ENCODE results near the gene LMAN1. TPM values are rescaled to one million over a fixed set of nuclear protein-coding genes. Genes with fewer than 3 reads are reported as not detected.

Gene LMAN1
- total RNA-seq, 4 donors from 2014 or later, result 61.5 to 83.7 (median 69.8) TPM

- Histone ChIP-seq H3K4me3 (no peak overlapping the region), H3K27me3 (no peaks in the 10 kb centered on the region), H3K4me1 (peaks cover 0 to 1% (median 0%) of the 10 kb centered on the region in 4 donors), H3K27ac (no peak overlapping the region), H3K36me3 (no peaks in the 10 kb centered on the region), H3K9me3 (no peaks in the 10 kb centered on the region)
- DNase-seq (ENCODE audit: low spot score in 2 of 2), result no peak
- 54 to 57% methylated on average over 6 of the region's 6 CpGs for WGBS, 2 donors
- TF ChIP-seq EP300 (IDR thresholded peaks at IDR 0.05) (no peak), POLR2A (IDR thresholded peaks at IDR 0.05) (no peak)
- TF ChIP-seq, protein P1, sequence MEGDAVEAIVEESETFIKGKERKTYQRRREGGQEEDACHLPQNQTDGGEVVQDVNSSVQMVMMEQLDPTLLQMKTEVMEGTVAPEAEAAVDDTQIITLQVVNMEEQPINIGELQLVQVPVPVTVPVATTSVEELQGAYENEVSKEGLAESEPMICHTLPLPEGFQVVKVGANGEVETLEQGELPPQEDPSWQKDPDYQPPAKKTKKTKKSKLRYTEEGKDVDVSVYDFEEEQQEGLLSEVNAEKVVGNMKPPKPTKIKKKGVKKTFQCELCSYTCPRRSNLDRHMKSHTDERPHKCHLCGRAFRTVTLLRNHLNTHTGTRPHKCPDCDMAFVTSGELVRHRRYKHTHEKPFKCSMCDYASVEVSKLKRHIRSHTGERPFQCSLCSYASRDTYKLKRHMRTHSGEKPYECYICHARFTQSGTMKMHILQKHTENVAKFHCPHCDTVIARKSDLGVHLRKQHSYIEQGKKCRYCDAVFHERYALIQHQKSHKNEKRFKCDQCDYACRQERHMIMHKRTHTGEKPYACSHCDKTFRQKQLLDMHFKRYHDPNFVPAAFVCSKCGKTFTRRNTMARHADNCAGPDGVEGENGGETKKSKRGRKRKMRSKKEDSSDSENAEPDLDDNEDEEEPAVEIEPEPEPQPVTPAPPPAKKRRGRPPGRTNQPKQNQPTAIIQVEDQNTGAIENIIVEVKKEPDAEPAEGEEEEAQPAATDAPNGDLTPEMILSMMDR (IDR thresholded peaks at IDR 0.05), result no peak
Measured at GRCh38 chr18:59383851-59384250, 24.8 kb upstream of the LMAN1 start.

- H3K36me3 ChIP-seq, result no peaks in the 10 kb centered on the region
- no peaks in the 10 kb centered on the region for H3K4me1 ChIP-seq
- H3K27me3 ChIP-seq, result no peaks in the 10 kb centered on the region
- TF ChIP-seq EP300 (IDR thresholded peaks at IDR 0.05) (no peak), POLR2A (IDR thresholded peaks at IDR 0.05) (no peak)
- TF ChIP-seq, protein P1 (IDR thresholded peaks at IDR 0.05), result no peak
- no peak for DNase-seq (ENCODE audit: low spot score in 2 of 2)
- WGBS, 2 donors, result 81 to 83% methylated on average over 7 of the region's 7 CpGs
- H3K9me3 ChIP-seq, result no peaks in the 10 kb centered on the region
- no peak overlapping the region for H3K4me3 ChIP-seq
- no peak overlapping the region for H3K27ac ChIP-seq
Measured at GRCh38 chr18:59382383-59382782, 23.3 kb upstream of the LMAN1 start.

DNA sequence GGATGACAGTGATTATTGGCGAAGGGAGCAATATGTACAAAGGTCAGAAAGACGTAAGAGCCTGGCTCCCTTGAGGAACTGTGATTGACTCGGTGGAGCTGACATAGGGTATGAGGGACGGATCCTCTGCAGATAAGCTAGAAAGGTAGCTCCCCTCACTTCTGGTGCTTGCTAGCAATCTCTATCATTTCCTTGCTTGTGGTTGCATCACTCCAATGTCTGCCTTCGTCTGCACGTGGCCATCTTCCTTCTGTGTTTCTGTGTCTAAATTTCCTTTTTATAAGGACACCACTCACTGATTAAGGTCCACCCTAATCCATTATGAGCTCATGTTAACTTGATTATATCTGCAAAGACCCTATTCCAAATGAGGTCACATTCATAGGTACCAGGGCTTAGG lies 22.9 kb upstream of the LMAN1 start:
- no peak for DNase-seq (ENCODE audit: low spot score in 2 of 2)
- Histone ChIP-seq H3K9me3 (no peaks in the 10 kb centered on the region), H3K27ac (no peak overlapping the region), H3K4me1 (no peaks in the 10 kb centered on the region), H3K4me3 (no peak overlapping the region), H3K27me3 (no peaks in the 10 kb centered on the region), H3K36me3 (no peaks in the 10 kb centered on the region)
- WGBS, 2 donors, result 81 to 87% methylated on average over 6 of the region's 6 CpGs
- TF ChIP-seq, protein P1 (IDR thresholded peaks at IDR 0.05), result no peak
- TF ChIP-seq POLR2A (IDR thresholded peaks at IDR 0.05), result no peak
- TF ChIP-seq EP300 (IDR thresholded peaks at IDR 0.05), result no peak

- Histone ChIP-seq H3K9me3 (no peaks in the 10 kb centered on the region), H3K36me3 (no peaks in the 10 kb centered on the region), H3K27me3 (no peaks in the 10 kb centered on the region), H3K27ac (no peak overlapping the region), H3K4me3 (no peak overlapping the region), H3K4me1 (no peaks in the 10 kb centered on the region)
- TF ChIP-seq EP300 (IDR thresholded peaks at IDR 0.05), result no peak
- TF ChIP-seq POLR2A (IDR thresholded peaks at IDR 0.05), result no peak
- TF ChIP-seq, protein P1 (IDR thresholded peaks at IDR 0.05), result no peak
- DNase-seq (ENCODE audit: low spot score in 2 of 2), result no peak
- WGBS, 2 donors, result 78 to 79% methylated on average over 5 of the region's 5 CpGs
Measured at GRCh38 chr18:59380706-59381105, 21.6 kb upstream of the LMAN1 start.

GRCh38 chr18:59379772-59380522 lies 20.9 kb upstream of the LMAN1 start:
- no peak for DNase-seq (ENCODE audit: low spot score in 2 of 2)
- Histone ChIP-seq H3K4me3 (no peak overlapping the region), H3K27me3 (no peaks in the 10 kb centered on the region), H3K36me3 (no peaks in the 10 kb centered on the region), H3K9me3 (no peaks in the 10 kb centered on the region), H3K4me1 (no peaks in the 10 kb centered on the region), H3K27ac (no peak overlapping the region)
- TF ChIP-seq EP300 (IDR thresholded peaks at IDR 0.05) (no peak), POLR2A (IDR thresholded peaks at IDR 0.05) (no peak)
- TF ChIP-seq, protein P1 (IDR thresholded peaks at IDR 0.05), result no peak
- 77 to 83% methylated on average over 3 of the region's 3 CpGs for WGBS, 2 donors

Data from tibial nerve (tissue), 4 donors.